NCI-H187 (cell line): ENCODE measurements around the gene ARID1B.

Experiments
- DNase-seq, 2 experiments: peaks; one replicate each; lab custom pipeline; 2025; lab: John Stamatoyannopoulos, UW

Gene ARID1B

DNA sequence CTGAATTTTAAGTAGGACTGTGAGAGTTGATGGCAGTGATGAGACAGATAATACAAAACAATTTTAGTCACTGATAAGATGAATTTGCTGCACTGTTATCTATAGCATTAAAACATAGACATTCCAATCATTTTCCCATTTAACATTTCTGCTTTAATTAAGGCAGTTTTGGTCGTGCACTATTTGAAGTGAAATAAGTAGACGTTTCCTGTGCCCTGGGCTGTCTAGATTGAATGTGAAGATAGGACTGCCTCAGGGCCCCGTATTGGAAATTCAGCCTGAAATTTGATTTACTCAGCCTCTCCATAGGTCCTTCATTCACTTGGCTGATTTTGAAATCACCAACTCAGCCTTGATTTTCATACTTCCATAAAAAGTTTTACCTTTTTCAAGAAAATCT, 48.3 kb downstream of the ARID1B start:
- no peak for DNase-seq

- DNase-seq = no peak
Measured at GRCh38 chr6:156826290-156826955, 49.2 kb downstream of the ARID1B start.

DNA sequence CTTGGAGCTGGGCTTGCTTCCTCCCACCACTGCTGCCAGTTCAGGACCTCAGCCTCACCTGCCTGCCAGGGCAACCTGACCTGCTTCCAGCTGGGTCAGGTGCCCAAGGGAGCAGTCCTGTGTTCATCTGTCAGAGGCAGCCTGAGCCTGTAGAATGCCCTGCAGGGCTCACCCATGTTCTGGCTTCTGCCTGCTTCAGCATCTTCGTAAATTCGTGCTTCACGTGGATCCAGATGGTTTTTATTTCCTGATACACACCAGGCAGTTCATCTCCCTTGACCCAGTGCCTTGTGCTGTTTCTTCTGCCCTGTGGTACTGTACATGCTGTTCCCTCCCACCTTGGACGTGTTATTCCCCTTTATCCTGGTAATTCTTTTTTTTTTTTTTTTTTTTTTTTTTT, 50.2 kb downstream of the ARID1B start:
- no peak for DNase-seq

- DNase-seq = no peak
Measured at GRCh38 chr6:156828280-156828703, 51.1 kb downstream of the ARID1B start.

GRCh38 chr6:156830126-156830525, 52.9 kb downstream of the ARID1B start:
- DNase-seq = no peak

- DNase-seq = peak in 1 of 2 experiments; percentile 23
Measured at GRCh38 chr6:156832231-156832647, 55.1 kb downstream of the ARID1B start.

DNA sequence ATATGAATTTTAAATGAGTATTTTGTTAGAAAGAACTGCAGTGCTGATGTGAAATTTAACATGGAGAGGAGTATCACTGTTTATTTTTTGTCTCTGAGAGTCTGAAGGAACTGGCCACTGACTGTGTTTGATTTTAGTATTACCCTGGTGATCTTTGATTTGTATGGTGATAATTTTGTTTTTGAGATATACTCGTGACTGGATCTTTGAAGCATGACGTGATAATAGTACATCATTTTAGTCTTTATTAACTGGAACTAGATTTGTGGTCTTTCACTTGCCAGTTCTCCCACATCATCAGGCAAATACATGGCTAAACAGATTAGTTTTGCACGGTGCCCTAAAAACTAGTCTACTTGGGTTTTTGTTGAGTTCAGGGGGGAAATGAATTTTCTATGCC, 55.5 kb downstream of the ARID1B start:
- DNase-seq = no peak

DNA sequence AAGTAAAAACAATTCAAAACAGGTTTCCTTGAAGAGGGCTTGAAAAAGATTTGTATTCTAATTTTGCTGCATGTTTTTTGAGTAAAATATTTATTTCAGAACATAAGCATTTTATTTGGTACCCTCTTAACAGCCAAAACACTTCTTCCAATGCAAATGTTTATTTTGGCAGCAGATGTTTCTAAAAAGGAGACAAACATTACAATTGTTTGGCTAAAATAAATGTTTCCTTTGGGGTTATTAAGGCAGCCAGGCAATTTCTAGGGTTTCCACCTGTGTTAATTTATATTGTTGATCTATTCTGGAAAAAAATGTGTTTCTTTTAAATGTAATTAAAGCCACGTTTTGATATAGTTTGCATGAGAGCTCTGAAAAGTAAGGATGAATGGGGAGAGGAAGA, 56.6 kb downstream of the ARID1B start:
- no peak for DNase-seq

DNA sequence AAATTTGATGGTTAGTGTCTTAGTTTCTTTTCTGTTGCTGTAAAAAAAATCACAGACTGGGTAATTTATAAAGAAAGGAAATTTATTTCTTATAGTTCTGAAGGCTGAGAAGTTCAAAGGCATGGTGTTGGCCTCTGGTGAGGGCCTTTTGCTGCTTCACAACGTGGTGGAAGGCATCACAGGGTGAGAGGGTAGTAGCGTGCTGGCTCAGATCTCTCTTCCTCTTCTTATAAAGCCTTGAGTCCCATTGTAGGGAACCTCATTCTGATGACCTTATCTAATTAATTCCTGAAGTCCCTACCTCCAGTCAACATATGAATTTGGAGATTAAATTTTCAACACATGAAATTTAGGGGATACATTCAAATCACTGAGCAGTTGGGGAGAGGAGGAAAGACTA, 62.0 kb downstream of the ARID1B start:
- no peak for DNase-seq

GRCh38 chr6:156839591-156840001, 62.4 kb downstream of the ARID1B start:
- DNase-seq = no peak

- no peak for DNase-seq
Measured at GRCh38 chr6:156840136-156840535, 63.0 kb downstream of the ARID1B start.

DNA sequence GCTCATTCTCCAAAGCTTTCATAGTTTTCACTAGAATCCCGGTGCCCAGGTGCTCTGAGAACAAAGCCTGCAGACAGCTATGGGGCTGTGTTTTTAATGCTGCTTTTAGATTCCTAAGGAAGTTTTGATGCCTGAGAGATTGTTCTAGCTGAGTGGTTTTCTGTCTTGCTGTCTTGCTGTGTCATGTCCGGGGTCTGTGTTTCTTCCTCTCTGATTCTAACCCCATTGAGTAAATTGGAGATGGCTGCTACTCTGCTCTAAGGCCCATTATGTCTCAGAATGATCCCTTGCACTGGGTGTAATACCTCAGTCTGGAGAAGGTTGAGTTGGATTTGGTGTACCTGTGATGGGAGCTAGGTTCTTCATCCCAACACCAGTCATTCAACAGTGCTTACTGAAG, 63.4 kb downstream of the ARID1B start:
- no peak for DNase-seq

- no peak for DNase-seq
Measured at GRCh38 chr6:156841508-156841907, 64.3 kb downstream of the ARID1B start.

- no peak for DNase-seq
Measured at GRCh38 chr6:156842598-156843250, 65.5 kb downstream of the ARID1B start.

DNA sequence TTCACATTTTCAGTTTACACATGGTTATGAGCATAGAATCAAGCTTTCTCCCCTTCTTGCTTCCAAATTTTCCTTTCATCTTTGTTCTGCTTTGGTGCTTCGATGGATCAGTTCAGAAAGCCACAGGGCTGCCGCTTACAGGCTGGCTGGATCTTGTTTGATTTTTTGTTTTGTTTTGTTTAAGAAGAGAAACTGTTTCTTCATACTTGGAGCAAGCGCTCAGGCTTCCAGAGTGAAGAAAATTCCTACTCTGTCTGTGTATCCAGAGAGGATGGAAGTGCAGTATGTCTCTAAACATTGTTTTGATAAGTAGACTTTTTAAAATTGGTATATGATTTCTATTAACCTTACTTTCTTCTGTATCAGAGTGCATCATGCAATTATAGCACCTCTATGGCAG, 66.9 kb downstream of the ARID1B start:
- no peak for DNase-seq

- no peak for DNase-seq
Measured at GRCh38 chr6:156845454-156846155, 68.4 kb downstream of the ARID1B start.

DNA sequence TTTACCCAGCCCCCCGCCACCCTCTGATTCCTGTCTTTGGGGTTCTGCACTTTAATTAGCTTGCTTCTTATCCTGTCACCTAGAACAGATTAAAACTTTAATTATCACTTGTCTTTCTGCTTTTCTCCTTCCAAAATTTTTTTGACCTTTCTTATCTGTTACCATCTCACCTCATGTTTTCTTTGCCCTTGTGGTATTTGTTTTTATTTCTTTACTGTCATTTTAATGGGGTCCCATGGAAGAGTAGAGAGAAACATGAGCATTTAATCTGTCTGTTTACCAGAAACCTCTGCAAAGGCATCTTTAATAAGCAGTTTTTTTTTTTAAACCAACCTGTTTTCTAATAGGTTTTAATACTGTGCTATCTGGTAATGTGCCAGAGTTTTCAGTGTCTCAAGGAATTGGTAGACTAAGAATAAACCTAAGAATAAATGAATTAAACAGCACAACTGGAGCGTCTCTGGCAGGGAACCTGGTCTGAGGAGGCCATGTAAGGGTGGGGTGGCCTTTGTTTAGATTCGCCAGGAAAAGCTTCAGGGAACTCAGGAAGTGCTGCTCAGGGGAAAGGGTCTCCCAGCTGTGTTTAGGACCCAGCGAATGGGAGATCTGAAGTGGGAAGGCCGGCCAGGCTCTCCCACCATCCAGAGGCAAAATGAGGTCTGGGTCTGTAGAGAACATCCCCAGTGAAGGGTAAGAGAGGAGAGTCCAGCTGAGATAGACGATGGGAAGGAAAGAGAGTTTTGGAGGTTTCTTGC, 69.8 kb downstream of the ARID1B start:
- DNase-seq = no peak

- no peak for DNase-seq
Measured at GRCh38 chr6:156848123-156848522, 70.9 kb downstream of the ARID1B start.

GRCh38 chr6:156848533-156848932, 71.4 kb downstream of the ARID1B start:
- no peak for DNase-seq

GRCh38 chr6:156849806-156850205, 72.6 kb downstream of the ARID1B start:
- no peak for DNase-seq

DNA sequence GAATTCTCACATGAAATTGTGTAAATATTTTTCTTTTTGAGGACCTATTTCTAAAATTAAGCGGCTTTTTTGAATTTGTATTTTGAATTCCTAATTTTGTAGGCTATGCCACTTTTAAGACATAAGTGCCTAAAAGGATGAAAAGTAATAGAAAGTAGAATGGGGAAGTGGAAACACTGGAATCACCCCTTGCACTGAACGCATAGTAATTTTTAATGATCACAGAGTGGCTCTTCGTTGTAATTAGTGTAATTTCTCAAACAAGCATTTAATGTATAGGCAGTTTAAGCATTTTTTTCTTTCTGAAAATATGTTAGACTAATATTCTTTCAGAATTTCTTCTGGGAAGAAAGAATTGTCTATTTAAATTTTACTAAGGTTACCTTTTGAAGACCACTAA, 73.2 kb downstream of the ARID1B start:
- no peak for DNase-seq

DNA sequence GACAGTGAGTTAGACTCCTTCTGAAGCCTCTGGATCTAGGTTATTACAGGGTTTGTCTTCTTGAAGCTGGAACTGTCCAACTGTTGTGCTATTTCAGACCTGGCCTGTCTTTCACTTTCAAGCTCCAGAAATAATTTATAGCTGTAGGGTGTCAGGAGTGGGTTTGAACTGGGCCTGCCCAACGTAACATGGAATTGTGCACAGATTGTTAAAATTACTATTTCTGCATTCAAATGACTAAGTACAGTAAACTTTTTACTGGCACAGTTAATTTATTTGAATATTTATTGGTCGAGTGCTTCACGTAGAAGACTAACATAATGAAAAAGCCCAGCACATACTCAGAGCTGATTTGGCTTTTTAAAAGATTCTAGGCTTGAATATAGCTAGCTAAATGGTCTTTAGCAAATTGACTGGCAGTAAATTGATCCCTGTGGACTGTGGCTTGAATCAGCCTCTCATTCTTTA, 74.3 kb downstream of the ARID1B start:
- DNase-seq = no peak
